ENCODE results near the gene ALG2.

ALG2 gene

GRCh38 chr9:99171225-99172123 lies 50.3 kb downstream of the ALG2 start:
- no peak for DNase-seq

- no peak for DNase-seq
Observed at GRCh38 chr9:99169982-99170761, 51.6 kb downstream of the ALG2 start.

GRCh38 chr9:99169086-99169485 lies 52.7 kb downstream of the ALG2 start:
- DNase-seq: no peak

GRCh38 chr9:99167694-99168093 lies 54.0 kb downstream of the ALG2 start:
- DNase-seq: no peak

GRCh38 chr9:99167119-99167518 lies 54.6 kb downstream of the ALG2 start:
- no peak for DNase-seq

All from CD4-positive, alpha-beta T cell treated with Interleukin-21 for 1 hour (primary cell).